Measurements from ENCODE around the gene PPM1L.

- TF ChIP-seq CTCF (conservative IDR thresholded peaks at IDR 0.05; ENCODE audit: low read depth, low read length) = no peak
- no peak for TF ChIP-seq EZH2 (IDR thresholded peaks at IDR 0.05; ENCODE audit: borderline replicate concordance, low read depth, low read length, poor library complexity, severe bottlenecking)
Observed at GRCh38 chr3:161050935-161051334, 294.9 kb downstream of the PPM1L start.
